NCI-H146 (cell line): ENCODE results near the gene UBL4A.
"Not testable (repeated sequence)": the region's sequence is repeated elsewhere in the genome, so short reads cannot be mapped to it uniquely, and the experiment has no call there.

ENCODE experiments used
- DNase-seq: peaks from one replicate; lab custom pipeline; 2025; lab: John Stamatoyannopoulos, UW

Gene UBL4A

GRCh38 chrX:154507673-154508383 lies 21.4 kb upstream of the UBL4A start:
- DNase-seq, result no peak

DNA sequence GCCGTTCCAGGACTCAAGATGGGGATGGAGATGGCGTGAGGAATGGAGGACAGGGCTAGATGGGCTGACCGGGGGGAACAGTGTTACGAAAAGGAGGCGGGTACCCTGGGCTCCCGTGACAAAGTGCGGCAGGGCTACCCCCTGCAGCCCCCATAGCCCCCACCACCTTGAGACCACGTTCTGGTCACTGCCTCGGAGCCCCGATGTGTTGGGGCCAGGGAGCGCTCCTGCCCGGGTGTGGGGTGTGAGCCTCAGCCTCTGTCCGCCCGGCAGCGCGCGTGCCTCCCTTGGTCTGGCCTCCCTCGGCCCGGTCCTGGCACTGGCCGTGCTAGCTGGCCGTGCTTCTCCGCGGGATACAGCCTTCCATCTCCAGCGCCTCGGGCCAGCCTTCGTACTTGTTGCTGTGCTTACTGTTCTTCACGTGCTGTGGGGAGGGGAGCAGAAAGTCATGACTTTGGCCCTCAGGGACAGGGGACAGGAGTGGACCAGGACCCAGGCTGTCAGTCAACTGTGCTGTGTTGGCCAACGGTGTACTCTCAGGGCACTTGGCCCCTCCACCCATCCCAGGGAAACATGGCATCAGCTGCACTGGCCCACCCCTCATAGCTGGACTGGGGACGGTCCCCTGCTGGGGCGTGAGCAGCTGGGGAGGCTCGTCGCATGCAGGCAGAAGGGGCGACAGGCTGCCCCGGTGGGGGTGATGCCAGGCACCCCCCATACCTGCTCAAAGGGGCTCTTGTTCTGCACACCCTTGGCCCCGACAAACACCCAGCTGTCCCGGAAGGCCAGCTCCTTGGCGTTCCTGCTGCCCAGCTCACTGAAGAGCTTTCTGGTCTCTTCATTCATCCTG lies 20.3 kb upstream of the UBL4A start:
- DNase-seq, result no peak

DNA sequence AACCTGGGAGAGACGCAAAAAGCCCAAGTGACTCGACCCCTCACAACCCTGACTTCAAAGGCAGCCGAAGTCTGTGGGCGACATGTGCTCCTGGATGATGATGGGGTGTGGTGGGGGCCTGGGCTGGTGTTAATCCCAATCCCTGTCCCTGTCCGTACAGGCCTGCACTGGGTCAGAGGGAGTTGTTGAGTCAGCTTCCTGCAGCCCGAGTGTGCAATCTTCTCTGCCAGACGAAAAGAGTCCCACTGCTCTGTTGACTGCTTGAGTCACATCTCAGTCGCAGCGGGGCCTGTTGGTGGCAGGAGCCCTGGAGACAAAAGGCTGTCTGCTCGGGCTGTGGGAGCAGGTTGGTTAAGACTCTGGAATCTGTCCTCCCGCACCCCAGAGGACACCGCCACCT lies 19.3 kb upstream of the UBL4A start:
- no peak for DNase-seq

GRCh38 chrX:154502989-154503388 lies 16.6 kb upstream of the UBL4A start:
- no peak for DNase-seq

DNA sequence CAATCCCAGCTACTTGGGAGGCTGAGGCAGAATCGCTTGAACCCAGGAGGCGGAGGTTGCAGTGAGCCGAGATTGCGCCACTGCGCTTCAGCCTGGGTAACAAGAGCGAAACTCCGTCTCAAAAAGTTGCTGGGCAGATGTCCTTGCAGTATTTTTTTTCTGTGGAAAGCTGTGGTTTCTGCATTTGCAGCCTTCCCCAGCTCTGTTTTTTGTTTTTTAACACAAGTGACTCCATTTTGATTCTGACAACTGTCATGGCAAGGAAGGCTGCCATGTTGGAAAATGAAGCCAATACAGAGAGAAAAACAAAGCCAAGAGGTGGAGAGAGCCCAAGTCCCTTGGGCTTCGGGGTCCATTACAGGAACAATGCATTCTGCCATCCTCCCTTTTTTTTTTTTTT lies 15.7 kb upstream of the UBL4A start:
- no peak for DNase-seq

DNA sequence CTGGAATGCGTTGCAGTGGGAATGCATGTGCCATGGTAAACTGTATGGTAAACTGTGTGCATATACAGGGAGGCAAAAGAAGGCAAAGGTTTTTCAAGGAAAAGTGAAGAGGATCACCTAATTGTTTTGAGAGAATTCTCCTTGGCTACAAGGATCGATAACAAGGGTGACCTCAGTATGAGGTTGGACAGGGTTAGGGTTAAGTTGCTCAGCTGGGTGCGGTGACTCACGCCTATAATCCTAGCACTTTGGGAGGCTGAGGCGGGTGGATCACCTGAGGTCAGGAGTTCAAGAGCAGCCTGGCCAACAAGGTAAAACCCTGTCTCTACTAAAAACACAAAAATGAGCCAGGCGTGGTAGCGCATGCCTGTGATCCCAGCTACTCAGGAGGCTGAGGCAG lies 15.0 kb upstream of the UBL4A start:
- not testable (repeated sequence) for DNase-seq

DNA sequence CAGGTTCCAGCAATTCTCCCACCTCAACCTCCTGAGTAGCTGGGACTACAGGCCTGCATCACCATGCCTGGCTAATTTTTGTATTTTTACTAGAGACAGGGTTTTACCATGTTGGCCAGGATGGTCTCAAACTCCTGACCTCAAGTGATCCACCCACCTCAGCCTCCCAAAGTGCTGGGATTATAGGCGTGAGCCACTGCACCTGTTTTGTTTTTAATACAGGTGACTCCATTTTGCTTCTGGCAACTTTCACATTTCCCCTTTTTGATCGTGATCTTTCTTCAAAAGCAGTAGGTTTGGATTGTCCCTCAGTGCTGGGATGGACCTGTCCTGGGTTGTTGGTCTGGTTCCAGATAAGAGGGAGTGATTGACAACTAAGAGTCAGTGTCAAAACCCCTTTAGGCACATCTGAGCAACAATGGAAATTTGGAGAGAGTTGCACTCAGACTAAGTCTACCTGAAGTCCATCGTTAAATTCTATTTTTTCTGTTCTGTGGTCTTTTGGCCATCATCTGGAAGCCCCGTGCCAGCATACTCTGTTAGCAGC lies 10.2 kb upstream of the UBL4A start:
- DNase-seq, result not testable (repeated sequence)

GRCh38 chrX:154495472-154495922 lies 9.1 kb upstream of the UBL4A start:
- no peak for DNase-seq

DNA sequence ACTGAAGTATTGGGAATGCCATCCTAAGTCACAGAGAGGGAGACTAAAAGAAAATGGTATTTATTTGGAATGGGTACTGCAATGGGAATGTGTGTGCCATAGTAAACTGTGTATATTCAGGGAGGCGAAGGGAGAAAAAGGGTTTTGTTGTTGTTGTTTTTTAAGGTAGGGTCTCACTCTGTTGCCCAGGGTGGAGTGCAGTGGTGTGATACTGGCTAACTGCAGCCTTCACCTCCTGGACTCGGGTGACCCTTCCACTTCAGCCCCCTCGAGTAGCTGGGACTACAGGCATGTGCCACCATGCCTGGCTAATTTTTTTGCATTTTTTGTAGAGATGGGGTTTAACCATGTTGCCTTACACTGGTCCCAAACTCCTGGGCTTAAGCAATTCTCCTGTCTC lies 8.3 kb upstream of the UBL4A start:
- DNase-seq, result no peak

- DNase-seq, result peak; percentile 93
These were observed 4.1 kb upstream of the UBL4A start, which contains the start of gene SLC10A3 for GRCh38 chrX:154490414-154491083. TSS of gene SLC10A3 (minus strand) at chrX:154490629. CDS start at chrX:154488940, 1,689 bp downstream.

GRCh38 chrX:154490021-154490413 lies 3.6 kb upstream of the UBL4A start:
- no peak for DNase-seq

DNA sequence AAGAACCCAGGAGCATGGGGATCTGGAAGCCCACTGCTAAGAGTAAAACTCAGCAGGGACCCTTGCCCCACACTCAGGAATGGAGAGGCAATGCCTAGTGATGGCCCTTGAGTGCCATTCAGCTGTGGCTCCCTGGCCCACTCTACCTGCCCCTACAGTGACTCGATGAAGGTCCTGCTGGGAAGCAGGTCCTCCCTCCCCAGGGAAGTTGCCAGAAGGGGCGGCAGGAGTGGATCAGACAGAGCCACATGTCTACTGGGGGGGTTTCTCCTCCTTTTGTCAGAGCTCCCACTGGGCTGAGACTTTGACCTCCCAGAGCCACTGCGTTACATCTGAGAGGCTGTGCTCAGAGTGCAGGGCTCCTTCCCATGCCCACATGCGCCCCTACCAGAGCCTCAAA lies 2.8 kb upstream of the UBL4A start:
- no peak for DNase-seq

- DNase-seq, result no peak
These were observed 2.1 kb upstream of the UBL4A start for GRCh38 chrX:154488336-154489075.

GRCh38 chrX:154487518-154488290 lies 1.3 kb upstream of the UBL4A start:
- no peak for DNase-seq

DNA sequence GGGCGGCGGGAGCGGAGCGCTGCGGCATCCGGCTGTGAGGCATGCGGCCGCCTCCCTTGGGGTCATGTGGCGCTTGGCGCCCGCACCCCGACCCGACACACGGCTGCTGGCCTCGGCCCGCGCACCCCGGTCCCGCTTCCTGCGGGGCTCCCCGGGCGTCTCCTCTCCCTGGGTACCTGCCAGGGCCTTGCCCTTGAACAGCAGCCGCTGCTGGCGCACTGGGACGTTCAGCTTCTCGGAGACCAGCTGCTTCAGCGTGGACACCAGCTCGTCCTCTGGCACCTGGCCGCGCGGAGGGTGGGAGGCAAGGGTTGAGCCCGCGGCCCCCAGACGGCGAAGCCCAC lies 391 bp downstream of the UBL4A start:
- peak; percentile 32 for DNase-seq

DNA sequence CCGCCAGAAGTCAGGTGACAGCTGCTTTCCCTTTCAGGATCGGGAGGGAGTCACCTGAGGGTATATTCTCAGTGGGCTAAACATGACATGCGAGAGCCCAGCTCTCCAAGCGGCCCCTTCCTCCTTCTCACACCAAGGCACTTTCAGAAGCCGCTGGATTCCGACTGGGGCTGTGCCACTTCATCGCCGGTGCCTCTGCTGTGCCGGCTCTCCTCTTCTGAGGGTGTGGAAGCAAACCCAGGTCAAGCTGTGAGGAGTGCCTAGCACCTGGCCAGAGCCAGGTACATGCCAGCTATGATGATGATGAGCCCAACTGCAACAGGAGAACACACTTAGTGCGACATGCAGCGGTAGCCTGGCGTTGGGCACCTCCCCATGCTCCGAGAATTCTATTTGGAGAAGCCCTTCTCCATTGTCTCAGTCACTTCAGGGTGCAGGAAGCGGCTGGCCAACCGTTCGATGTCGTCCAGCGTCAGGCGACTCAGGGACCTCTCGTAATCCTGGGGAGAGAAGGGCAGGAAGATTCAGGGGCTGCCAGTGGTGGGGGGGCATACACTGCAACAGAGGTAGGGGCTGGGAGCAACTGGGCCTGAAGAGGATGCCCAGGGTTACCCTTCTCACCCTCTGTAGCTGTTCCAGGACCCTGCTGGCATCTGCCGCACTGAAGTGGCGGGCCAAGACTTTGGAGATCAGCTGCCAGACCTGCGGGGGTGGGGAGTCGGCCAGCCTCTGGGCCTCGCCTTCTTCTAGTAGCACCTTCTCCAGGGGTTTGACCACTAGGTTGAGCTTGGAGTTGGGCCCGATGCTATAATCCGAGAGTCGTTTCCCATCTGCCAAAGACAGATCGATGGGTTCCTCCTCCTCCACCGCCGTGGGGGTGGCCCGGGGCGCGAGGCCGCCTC lies 1.0 kb downstream of the UBL4A start:
- no peak for DNase-seq

DNA sequence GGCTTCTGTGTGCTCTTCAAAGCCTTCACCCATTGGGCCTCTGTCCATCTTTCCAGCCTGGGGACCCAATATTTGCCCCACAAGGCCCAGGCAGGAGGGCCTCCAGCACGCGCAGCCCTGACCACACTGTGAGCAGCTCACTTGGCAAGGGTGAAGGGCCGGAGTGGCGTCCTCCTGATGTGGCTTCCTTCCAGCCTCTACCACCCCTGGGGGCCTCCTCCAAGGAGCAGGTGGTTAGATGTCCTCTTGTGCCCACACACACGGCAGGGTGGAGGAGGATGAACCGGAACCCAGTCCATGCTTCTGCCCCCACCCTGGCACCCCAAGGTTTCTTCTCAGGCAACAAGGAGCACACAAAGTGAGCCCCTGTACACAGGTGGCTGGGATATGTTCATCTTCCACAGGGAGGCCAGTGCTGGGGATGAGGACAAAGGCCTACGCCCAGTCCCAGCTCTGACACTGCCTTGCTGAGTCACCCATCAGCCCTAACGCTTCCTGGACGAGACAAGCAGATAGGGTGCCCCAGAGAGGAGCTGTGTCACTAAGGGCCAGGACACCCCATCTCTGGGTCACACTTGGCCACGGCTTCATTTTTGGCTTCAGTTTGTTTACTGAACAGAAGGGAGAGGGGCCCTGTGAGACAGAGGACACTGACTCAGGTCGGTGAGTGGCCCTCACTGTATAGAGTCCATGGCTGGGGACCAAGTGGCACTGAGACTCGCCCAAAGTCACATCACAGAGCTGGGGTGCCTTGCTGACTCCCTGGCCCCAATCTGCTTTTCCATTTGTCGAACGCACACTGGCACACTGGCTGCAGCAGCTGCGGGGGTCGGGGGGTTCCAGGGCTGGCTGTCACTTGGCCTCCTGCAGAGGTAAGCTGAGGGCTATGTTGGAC lies 1.9 kb downstream of the UBL4A start:
- DNase-seq, result no peak

DNA sequence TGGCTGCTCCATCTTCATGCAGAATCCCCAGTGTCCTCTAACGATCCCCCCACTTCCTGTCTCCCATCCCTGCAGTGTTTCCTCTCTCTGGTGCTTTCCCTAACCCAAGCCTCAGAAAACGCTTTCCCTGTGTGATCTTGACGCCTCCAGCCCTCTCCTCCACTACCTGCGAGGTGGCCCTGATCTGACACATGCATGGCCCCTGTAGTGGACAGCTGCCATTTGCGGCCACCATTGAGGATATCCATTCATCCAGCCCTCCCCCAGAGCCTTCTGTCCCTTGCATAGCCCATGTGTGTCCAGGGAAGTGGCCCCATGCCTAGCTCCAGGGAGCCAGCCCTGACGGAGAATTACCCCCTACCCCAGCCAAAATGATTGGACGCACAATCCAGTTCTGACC lies 3.1 kb downstream of the UBL4A start:
- no peak for DNase-seq

- DNase-seq, result no peak
These were observed 3.6 kb downstream of the UBL4A start for GRCh38 chrX:154482786-154483185.
